ENCODE data around the gene STON2. TPM values are rescaled to one million over a fixed set of nuclear protein-coding genes. Genes with fewer than 3 reads are reported as not detected.
"Not testable (repeated sequence)": the region's sequence is repeated elsewhere in the genome, so short reads cannot be mapped to it uniquely, and the experiment has no call there.

Gene STON2
- total RNA-seq, 2 experiments from 2014 or later = 0.08 to 0.32 TPM

DNA sequence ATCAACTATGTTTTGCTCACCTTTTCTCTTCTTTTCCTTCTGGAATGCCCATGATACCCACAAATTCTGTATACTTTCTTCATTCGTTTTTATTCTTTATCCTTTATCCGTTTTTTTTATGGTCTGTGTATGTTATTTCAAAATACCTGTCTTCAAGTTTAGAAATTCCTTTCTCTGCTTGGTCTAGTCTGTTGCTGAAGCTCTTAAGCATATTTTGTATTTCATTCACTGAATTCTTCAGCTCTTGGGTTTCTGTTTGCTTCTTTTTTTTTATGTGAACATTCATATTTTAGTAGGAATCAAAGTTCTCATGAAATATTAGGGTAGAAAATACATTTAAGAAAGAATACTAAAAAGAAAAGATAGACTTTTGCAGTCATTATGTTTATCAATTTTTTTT is 156.6 kb downstream of the STON2 start:
- ChIA-PET CTCF (no interaction called here), POLR2A (no interaction called here)

DNA sequence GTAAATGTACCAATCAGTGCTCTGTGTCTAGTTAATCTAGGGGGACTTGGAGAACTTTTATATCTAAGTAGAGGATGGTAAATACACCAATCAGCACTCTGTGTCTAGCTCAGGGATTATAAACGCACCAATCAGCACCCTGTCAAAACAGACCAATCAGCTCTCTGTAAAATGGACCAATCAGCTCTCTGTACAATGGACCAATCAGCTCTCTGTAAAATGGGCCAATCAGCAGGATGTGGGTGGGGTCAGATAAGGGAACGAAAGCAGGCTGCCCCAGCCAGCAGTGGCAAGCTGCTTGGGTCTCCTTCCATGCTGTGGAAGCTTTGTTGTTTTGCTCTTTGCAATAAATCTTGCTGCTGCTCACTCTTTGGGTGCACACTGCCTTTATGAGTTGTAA is 163.3 kb downstream of the STON2 start:
- CTCF ChIA-PET = interaction anchor here (0.6 kb wide), 1 partner anchor 76 kb away, joined by 3 read pairs; no protein-coding TSS in a partner anchor
- POLR2A ChIA-PET = not testable (repeated sequence)

DNA sequence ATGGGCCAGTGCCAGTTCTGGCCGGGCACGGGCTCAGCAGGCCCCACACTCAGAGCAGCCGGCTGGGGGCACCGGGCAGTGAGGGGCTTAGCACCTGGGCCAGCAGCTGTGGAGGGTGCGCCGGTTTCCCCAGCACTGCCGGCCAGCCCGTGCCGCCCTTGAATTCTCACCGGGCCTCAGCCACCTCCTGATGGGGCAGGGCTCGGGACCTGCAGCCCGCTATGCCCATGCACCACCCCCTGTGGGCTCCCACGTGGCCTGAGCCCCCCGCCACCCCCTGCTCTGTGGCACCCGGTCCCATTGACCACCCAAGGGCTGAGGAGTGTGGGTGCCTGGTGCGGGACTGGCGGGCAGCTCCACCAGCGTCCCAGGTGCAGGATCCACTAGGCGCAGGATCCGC is 164.0 kb downstream of the STON2 start:
- POLR2A ChIA-PET = no interaction called here
- CTCF ChIA-PET = no interaction called here

GRCh38 chr14:81235096-81235495 is 165.0 kb downstream of the STON2 start:
- ChIA-PET POLR2A (no interaction called here), CTCF (interaction anchor here (1.7 kb wide), 1 partner anchor 34 kb away, joined by 3 read pairs; no protein-coding TSS in a partner anchor)

GRCh38 chr14:81234278-81234677 is 165.8 kb downstream of the STON2 start:
- ChIA-PET POLR2A (no interaction called here), CTCF (interaction anchor here (1.7 kb wide), 1 partner anchor 35 kb away, joined by 3 read pairs; no protein-coding TSS in a partner anchor)

DNA sequence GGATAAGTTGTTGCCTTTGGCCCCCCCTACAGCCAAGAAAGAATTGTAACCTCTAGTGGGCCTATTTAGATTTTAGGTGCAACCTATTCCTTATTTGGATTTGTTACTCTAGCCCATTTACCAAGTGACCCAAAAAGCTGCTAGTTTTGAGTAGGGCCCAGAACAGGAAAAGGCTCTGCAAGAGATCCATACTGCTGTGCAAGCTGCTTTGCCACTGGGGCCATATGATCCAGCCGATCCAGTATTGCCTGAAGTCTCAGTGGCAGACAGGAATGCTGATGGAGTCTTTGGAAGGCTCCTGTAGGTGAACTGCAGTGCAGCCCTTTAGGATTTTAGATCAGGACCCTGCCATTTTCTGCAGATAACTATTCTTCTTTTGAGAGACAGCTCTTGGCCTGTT is 166.5 kb downstream of the STON2 start:
- ChIA-PET POLR2A (no interaction called here), CTCF (interaction anchor here (1.7 kb wide), 1 partner anchor 36 kb away, joined by 3 read pairs; no protein-coding TSS in a partner anchor)

DNA sequence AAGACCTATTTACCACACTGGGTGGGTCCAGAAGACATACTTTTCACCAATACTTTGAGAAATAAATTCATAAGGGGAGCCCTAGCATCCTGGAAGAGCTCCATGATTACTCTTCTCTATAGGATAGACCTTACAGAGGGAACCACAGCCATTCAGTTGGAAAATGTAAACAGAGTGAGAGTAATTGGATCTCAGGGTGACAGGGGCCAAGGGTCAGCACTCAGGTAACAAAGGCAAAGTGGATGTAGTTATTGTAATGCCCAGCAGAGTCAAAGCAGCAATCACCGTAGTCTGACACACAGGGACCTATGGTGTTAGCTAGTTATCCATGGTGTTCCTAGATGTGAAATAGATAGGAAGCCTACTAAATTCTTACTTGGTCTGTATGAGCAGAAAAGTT is 168.6 kb downstream of the STON2 start:
- ChIA-PET POLR2A (no interaction called here), CTCF (no interaction called here)

- CTCF ChIA-PET = interaction anchor here (0.7 kb wide), 1 partner anchor 210 kb away, joined by 3 read pairs; no protein-coding TSS in a partner anchor
- POLR2A ChIA-PET = no interaction called here
These were observed 175.9 kb downstream of the STON2 start for GRCh38 chr14:81224222-81224621.

- CTCF ChIA-PET = interaction anchor here (0.7 kb wide), 1 partner anchor 210 kb away, joined by 3 read pairs; no protein-coding TSS in a partner anchor
- POLR2A ChIA-PET = interaction anchor here (0.6 kb wide), 1 partner anchor 53 kb away, joined by 5 read pairs; no protein-coding TSS in a partner anchor
These were observed 176.3 kb downstream of the STON2 start for GRCh38 chr14:81223788-81224187.

DNA sequence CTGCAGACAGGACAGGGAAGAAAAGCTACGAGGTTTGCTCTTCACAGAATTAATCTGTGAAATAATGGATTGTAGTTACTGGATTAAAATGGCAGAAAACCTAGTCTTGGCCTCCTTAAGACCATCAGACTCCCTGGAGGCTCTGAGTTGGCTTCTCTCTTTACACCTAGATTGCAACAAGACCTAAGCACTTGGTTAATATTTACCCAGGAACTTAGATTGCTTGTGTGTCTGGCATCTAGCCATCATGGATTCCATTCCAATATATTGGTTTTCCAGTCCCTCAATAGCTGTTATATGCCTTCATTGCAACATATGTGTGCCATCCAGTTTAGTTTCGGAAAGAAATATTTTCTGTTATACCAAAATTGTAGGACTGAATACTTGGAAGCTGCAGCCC is 177.4 kb downstream of the STON2 start:
- CTCF ChIA-PET = interaction anchor here (0.9 kb wide), 1 partner anchor 242 kb away, joined by 3 read pairs; no protein-coding TSS in a partner anchor

DNA sequence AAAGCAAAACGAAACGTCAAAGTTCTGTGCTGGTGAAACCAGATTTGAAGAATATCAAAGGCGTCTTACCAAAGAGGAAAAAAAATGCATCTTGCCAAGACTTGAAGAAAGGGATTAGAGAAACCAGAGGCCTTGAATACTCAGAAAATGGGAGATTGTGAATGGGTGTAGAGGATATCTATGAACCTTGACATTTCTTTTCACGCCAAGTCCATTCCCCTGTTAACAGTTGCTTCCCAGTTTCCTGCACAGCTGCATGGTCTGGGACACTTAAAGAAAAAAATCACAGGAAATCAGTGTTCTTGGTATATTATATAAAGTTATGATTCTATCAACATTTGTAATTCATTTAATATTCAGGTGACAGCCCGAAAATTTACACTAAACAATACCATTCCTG is 178.0 kb downstream of the STON2 start:
- ChIA-PET POLR2A (no interaction called here), CTCF (interaction anchor here (0.9 kb wide), 1 partner anchor 242 kb away, joined by 3 read pairs; no protein-coding TSS in a partner anchor)

More for the DNA sequence above, 177.4 kb downstream of the STON2 start:
- POLR2A ChIA-PET = no interaction called here

DNA sequence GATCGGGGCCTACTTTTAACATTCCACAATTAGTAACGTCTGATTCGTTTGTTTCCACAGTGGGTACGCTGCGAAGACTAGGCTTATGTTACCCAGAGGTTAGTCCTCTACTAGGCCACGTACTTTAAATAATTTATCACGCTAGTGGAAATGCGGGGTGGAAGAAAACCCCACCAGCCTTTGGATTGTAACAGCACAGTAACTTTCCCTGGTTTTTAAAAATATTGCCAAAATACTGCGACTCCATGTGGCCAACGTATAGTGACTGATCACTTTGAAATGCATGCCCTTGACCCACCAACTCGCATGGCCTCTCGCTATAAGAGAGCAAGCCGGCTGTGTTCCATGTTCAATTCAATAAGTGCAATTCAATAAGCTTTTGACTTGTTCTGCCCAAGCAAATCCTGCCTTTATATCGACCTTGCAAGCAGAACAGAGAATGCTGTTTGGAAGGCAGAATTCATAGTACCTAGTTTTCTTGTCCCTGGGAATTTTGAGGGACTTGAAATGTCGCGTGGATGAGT is 178.5 kb downstream of the STON2 start:
- CTCF ChIA-PET = interaction anchor here (0.9 kb wide), 1 partner anchor 243 kb away, joined by 3 read pairs; no protein-coding TSS in a partner anchor
- POLR2A ChIA-PET = interaction anchor here (0.6 to 1.4 kb wide), 6 partner anchors 51 to 280 kb away, joined by 3 to 6 read pairs (median 3); partner anchors contain the start of gene CEP128

GRCh38 chr14:81220830-81221578 is 179.1 kb downstream of the STON2 start, which contains the start of gene GTF2A1:
Gene GTF2A1, minus strand, starts transcription at chr14:81220959. Its CDS starts 441 bp downstream, at chr14:81220518.
- ChIA-PET POLR2A (interaction anchor here (0.6 to 1.4 kb wide), 8 partner anchors 50 to 295 kb away, joined by 3 to 8 read pairs (median 3); partner anchors contain the start of gene CEP128), CTCF (interaction anchor here (1.5 kb wide), 1 partner anchor 50 kb away, joined by 4 read pairs; no protein-coding TSS in a partner anchor)

DNA sequence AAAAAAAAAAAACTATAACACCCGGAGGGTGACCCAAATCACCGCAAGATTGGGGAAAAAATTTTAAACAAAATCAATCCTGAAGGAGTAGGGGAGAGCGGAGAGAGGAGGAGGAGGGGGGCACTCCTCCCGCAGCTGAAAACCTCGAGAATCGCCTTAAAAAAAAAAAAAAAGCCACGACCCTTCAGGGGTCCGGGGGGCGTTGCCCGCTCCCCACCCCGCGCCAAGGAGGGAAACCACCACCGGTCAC is 179.6 kb downstream of the STON2 start:
- POLR2A ChIA-PET = interaction anchor here (0.7 to 1.4 kb wide), 7 partner anchors 50 to 294 kb away, joined by 3 to 8 read pairs (median 3); partner anchors contain the start of gene CEP128
- CTCF ChIA-PET = interaction anchor here (1.5 kb wide), 1 partner anchor 50 kb away, joined by 4 read pairs; no protein-coding TSS in a partner anchor

GRCh38 chr14:81219759-81220579 is 180.2 kb downstream of the STON2 start:
- CTCF ChIA-PET = interaction anchor here (1.1 to 1.5 kb wide), 2 partner anchors 49 to 50 kb away, joined by 4 read pairs; no protein-coding TSS in a partner anchor
- POLR2A ChIA-PET = interaction anchor here (0.8 to 1.4 kb wide), 3 partner anchors 49 to 244 kb away, joined by 3 to 6 read pairs (median 3); no protein-coding TSS in a partner anchor

- CTCF ChIA-PET = interaction anchor here (0.9 to 1.1 kb wide), 2 partner anchors 49 to 246 kb away, joined by 3 to 4 read pairs; no protein-coding TSS in a partner anchor
- POLR2A ChIA-PET = interaction anchor here (0.7 kb wide), 2 partner anchors 46 to 49 kb away, joined by 3 to 5 read pairs; no protein-coding TSS in a partner anchor
These were observed 180.8 kb downstream of the STON2 start for GRCh38 chr14:81219210-81219758.

DNA sequence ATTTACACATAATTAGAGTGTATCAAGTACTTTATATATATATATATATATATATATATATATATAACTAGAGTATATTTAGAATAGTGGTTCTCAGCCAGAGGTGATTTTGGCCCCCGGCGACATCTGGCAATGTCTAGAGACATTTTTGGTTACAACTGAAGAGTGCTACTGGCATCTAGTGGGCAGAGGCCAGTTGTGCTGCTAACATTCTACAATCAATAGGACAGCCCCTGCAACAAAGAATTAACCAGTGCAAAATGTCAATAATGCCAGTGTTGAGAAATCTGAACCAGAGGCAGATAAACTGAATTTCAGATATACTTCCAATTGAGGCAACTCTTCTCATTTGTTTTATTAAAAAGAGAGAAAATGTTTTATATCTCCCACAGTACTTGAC is 188.3 kb downstream of the STON2 start:
- CTCF ChIA-PET = interaction anchor here (1.3 kb wide), 1 partner anchor 37 kb away, joined by 3 read pairs; no protein-coding TSS in a partner anchor

More for the DNA sequence above, 188.3 kb downstream of the STON2 start:
- POLR2A ChIA-PET = no interaction called here
